Esophagus squamous epithelium (tissue), 4 donors: Measurements from ENCODE around the gene CCDC183.
"Not testable (repeated sequence)": the region's sequence is repeated elsewhere in the genome, so short reads cannot be mapped to it uniquely, and the experiment has no call there.

Source experiments
- CTCF ChIP-seq, 6 experiments: fragments of 450-650 bp in 4 of 6; fragments of 200-600 bp in 2 of 6; sonication (generic) in 2 of 6; IDR thresholded peaks; one replicate each; pipeline ENCODE4 v1.5.1; 2016 to 2019; ENCODE audit warnings: antibody characterized with exemption in 6 of 6, mild to moderate bottlenecking in 4 of 6, moderate library complexity in 4 of 6
- POLR2A ChIP-seq, 4 donors: fragments of 450-650 bp; IDR thresholded peaks; one replicate each; pipeline ENCODE4 v1.6.1; 2017; ENCODE audit warnings: antibody characterized with exemption in 4 of 4, mild to moderate bottlenecking in 4 of 4, moderate library complexity in 3 of 4

GRCh38 chr9:136803009-136803550 lies 6.9 kb downstream of the CCDC183 start:
- TF ChIP-seq CTCF, POLR2A (IDR thresholded peaks at IDR 0.05): not testable (repeated sequence)
